GM19468 (cell line): ENCODE data around the gene TNK2.
"Not testable (repeated sequence)": the region's sequence is repeated elsewhere in the genome, so short reads cannot be mapped to it uniquely, and the experiment has no call there.

Source experiments
- ATAC-seq: cut with Tn5 transposase; IDR thresholded peaks from one replicate; pipeline ENCODE4 v1.9.1; 2021; ENCODE audit warnings: mild to moderate bottlenecking, moderate library complexity, moderate number of reproducible peaks; ENCODE audit not compliant: unreplicated experiment; ENCODE audit errors: extremely low read depth

TNK2 gene

DNA sequence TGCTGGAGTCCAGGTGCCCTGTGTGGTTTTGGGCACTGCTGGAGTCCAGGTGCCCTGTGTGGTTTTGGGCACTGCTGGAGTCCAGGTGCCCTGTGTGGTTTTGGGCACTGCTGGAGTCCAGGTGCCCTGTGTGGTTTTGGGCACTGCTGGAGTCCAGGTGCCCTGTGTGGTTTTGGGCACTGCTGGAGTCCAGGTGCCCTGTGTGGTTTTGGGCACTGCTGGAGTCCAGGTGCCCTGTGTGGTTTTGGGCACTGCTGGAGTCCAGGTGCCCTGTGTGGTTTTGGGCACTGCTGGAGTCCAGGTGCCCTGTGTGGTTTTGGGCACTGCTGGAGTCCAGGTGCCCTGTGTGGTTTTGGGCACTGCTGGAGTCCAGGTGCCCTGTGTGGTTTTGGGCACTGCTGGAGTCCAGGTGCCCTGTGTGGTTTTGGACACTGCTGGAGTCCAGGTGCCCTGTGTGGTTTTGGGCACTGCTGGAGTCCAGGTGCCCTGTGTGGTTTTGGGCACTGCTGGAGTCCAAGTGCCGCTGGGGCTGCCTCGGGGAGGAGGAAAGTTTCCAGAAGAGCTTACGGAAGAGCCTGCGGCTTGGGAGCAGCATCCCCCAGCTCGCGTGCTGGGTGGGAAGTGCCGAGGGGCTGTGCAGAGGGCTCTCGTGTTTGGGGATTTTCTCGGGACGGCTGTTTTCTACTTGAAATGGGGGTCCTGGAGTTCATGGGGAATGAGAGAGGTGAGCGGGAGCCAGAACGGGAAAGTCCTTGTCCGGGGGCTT lies 83.7 kb downstream of the TNK2 start:
- ATAC-seq: not testable (repeated sequence)

DNA sequence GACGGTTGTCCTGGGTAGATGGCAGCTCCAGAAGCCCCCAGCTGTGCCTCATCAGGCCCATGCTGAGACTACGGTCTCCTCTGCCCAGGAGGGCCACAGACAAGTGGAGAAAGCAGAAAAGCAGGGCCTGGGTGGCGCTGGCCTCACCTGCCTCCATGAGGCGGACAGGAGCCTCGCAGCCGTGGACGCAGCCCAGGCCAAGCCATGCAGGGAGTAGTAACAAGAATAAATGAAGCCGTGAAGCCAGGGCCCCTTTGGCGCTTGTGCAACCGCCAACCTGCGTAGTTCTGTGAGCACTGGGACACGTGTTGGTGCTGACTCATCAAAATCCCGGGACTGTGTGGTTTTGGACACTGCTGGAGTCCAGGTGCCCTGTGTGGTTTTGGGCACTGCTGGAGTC lies 84.4 kb downstream of the TNK2 start:
- no peak for ATAC-seq

DNA sequence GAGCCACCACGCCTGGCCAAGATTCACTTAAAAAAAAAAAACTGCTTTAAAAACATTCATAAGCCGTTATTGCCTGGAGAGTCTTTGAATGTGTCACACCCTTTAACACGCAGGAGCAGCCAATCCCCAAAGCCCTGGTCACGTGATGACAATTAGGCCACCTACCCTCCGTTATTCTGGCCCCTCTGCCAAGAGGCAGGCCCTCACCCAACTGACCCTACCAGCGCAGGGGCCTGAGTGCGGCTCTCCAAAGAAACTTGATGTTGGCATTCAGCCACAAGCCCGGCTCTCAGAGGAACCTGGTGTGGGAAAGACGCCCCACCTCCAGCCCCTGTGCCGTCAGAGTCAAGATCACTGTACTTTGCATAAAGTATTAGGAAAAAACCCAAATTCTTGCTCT lies 85.1 kb downstream of the TNK2 start:
- no peak for ATAC-seq

DNA sequence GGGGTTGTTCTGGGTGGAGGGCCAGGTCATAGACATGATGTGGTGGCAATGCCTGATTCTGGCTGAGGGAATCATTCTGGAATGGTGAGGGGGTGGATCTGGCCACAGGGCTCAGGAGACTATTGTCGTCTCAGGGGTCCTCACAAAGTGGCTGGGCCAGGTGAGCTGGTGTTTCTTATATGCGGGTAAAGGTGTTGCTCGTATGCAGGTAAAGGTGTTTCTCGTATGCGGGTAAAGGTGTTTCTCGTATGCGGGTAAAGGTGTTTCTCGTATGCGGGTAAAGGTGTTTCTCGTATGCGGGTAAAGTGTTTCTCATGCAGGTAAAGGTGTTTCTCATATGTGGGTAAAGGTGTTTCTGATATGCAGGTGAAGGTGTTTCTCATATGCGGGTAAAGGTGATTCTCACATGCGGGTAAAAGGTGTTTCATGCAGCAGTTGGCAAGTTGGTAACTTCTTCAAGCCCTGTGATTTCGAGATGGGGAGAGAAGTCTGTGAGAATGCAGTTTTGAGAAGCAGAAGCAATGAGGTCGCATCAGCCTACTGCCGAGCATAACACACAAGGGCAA lies 86.1 kb downstream of the TNK2 start:
- ATAC-seq: no peak

DNA sequence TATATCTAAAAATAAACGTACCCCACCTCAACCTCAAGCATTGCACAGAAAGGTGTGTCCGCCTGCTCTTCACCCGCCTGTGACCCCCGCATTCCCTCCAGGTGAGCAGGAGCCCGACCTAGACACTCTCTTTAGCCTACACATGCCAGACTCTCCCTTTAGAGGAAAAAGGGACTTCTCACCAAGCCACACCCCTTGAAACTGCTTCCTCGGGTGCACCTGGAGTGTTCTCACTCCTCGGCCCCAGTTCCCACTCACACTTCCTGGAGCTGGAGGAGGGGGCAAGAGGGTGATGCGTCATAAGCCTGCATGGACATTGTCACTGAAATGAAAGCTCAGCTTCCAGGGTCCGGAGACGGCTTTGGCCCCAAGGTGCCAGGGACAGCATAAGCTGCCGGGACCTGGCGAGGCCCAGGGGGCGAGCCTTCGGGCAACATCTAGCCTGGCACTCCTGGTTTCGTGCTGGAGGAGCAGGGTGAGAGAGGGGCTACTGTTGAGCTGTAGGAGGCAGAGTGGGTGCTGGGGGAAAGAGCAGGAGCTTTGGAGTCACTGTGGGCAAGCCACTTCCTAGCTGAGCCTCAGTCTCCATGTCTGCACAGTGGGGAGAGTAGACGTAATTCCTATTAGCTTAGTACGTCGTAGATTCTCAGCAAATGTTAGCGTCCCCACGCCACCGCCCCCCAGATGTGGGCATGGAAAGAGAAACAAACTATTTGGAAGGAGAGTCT lies 86.8 kb downstream of the TNK2 start:
- no peak for ATAC-seq

DNA sequence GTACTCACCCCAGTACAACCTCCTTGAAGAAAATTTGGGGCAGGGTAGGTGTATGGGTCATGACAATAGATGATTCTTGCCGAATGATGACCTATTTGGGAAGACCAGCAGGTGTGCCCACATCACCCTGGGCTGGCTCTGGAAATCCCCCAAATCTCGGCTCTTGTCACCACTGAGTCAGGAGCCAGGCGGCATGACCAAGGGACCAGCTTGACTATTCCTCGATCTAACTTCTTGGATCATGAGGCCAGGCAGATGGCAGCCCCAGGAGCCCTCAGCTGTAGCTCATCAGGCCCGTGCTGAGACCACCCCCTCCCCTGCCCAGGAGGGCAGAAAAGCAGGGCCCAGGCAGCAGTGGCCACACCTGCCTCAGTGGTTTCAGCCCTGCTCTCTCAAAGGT lies 87.5 kb downstream of the TNK2 start:
- no peak for ATAC-seq

DNA sequence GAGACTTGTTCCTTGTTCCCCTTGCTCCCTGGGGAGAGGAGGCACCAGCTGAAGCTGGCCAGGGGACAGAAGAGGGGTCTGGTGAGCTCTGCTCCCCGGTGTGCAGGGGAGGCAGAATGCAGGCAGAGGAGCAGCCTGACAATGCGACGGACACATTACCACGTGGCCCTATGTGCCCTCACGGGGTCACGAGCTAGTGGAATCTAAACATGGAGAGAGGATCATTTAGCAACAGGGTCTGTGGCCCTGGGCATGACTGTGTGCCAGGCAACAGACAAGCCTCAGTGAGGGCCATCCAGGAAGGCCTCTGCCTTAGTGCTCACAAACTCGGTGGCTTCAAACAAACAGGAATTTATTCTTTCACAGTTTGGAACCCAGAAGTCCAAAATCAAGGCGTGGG lies 88.2 kb downstream of the TNK2 start:
- ATAC-seq: no peak

DNA sequence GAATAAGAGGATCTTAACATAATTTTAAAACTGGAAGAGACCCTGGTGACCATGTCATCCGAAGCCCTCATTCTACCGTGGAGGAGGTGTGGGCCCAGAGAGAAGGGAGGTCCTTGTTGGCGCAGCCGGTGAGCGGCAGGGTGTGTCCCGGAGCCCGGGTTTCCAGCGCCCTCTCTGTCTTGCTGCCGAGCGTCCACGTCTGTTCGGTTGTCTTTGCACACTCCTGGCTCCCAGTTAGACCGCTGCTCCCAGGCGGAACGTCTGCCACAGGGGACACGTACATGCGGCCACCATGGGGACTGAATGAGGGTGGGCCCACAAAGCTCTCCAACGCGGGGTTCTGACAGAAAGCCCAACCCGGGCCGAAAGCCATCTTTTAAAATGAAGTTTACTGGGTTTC lies 90.0 kb downstream of the TNK2 start:
- ATAC-seq: no peak

DNA sequence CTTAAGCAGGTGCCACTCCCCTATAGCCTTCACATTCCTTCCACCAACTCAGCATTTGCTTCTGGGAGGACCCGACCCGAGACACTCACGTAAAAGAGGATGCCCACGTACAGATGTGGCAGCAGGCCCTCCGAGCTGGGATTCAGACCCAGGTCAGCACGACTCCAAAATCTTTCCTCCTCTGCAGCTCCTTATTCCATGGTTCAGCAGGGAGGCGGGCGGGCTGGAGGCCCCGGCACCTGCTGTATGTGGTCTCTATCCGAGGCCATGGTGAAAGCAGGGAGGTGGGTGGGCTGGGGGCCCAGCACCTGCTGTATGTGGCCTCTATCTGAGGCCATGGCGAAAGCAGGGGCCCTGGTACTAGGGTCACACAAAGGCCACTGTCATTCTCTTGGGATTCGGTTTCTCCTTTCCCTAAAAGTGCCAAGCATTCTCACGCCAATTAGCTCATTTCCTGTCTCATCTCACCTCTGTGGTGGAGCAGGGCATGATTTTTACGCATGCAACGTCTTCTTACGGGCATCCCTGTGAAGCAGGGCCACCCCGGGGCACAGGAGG lies 90.7 kb downstream of the TNK2 start:
- ATAC-seq: no peak

DNA sequence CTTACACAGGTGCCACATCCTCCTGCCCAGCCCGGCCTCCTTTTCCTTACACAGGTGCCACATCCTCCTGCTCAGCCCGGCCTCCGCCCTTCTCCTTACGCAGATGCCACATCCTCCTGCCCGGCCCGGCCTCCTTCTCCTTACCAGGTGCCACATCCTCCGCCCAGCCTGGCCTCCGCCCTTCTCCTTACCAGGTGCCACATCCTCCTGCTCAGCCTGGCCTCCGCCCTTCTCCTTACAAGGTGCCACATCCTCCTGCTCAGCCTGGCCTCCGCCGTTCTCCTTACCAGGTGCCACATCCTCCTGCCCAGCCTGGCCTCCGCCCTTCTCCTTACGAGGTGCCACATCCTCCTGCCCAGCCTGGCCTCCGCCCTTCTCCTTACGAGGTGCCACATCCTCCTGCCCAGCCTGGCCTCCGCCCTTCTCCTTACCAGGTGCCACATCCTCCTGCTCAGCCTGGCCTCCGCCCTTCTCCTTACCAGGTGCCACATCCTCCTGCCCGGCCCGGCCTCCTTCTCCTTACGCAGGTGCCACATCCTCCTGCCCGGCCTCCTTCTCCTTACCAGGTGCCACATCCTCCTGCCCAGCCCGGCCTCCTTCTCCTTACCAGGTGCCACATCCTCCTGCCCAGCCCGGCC lies 92.0 kb downstream of the TNK2 start:
- not testable (repeated sequence) for ATAC-seq

GRCh38 chr3:195815169-195815771 lies 93.1 kb downstream of the TNK2 start:
- no peak for ATAC-seq

GRCh38 chr3:195813916-195814640 lies 94.3 kb downstream of the TNK2 start:
- no peak for ATAC-seq
